Measurements from ENCODE around the gene MIS18BP1.
"Not testable (repeated sequence)": the region's sequence is repeated elsewhere in the genome, so short reads cannot be mapped to it uniquely, and the experiment has no call there.

Gene MIS18BP1

DNA sequence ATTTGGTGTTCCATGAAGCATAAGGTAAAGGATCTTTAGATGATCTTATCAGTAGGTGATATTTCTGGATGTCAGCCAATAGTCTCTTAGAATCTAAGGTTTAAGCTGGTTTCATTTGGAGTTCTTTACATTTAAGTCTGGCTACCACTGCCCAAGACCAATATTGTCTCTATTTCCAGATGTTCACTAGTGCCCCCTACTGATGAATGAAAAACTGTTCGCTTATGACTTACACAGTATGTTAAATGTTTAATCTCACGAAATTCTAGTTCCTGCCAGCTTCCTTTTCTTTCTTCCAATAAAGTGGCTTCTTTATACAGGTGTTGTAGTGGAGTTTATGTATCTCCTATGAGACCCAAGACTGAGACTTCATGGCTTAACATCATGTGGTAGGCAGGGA, 31.8 kb upstream of the MIS18BP1 start:
- no peak for DNase-seq
- Histone ChIP-seq H3K36me3 (ENCODE audit: control insufficient read depth, insufficient read depth, low read length) (no peaks in the 10 kb centered on the region), H3K79me2 (ENCODE audit: control insufficient read depth, insufficient read depth, low read length) (no peaks in the 10 kb centered on the region), H3K9ac (ENCODE audit: low read length) (no peak overlapping the region), H3K4ac (ENCODE audit: low read depth, low read length) (no peak overlapping the region), H3K4me2 (ENCODE audit: low read length) (no peak overlapping the region), H2BK15ac (replicated peaks; ENCODE audit: low read depth) (no peak overlapping the region), H3K27ac (ENCODE audit: low read depth, low read length) (no peak overlapping the region), H3K4me1 (ENCODE audit: control insufficient read depth, low read depth, low read length) (no peaks in the 10 kb centered on the region), H3K18ac (ENCODE audit: low read length) (no peak overlapping the region), H4K5ac (ENCODE audit: low read length) (no peak overlapping the region), H2BK120ac (ENCODE audit: low read depth, low read length) (no peak overlapping the region), H2AK5ac (ENCODE audit: low read length) (no peak overlapping the region), H2BK5ac (ENCODE audit: low read length) (no peak overlapping the region), H3K56ac (ENCODE audit: low read length) (no peak overlapping the region), H3K27me3 (ENCODE audit: insufficient read depth, low read length, poor library complexity) (no peaks in the 10 kb centered on the region), H3K4me3 (ENCODE audit: low read length) (no peak overlapping the region), H3K79me1 (ENCODE audit: low read length) (no peaks in the 10 kb centered on the region), H4K8ac (ENCODE audit: low read depth, low read length) (no peak overlapping the region), H3K23ac (ENCODE audit: low read length) (no peak overlapping the region)
- no CpG with 5 or more reads among the region's 2 CpGs for WGBS (ENCODE audit: extremely low coverage, insufficient coverage, low lambda C conversion rate)

DNA sequence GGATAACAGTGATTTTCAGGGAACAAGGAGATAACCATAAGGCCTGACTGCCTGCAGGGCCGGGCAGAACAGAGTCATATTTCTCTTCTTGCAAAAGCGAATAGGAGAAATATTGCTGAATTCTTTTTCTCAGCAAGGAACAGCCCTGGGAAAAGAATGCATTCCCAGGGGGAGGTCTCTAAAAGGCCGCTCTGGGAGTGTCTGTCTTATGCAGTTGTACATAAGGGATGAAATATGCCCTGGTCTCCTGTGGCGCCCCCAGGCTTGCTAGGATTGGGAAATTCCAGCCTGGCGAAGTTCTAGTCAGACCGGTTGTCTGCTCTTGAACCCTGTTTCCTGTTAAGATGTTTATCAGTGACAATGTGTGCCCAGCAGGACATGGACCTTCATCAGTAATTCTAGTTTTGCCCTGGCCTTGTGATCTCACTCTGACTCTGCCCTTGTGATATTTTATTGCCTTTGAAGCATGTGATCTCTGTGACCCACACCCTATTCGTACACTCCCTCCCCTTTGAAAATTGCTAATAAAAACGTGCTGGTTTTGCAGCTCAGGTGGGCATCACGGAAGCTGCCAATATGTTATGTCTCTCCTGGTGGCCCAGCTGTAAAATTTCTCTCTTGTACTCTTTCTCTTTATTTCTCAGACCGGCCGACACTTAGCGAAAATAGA, 28.9 kb upstream of the MIS18BP1 start:
- H3K27ac ChIP-seq (ENCODE audit: low read depth, low read length); H2AK5ac ChIP-seq (ENCODE audit: low read length); H3K56ac ChIP-seq (ENCODE audit: low read length); H3K9ac ChIP-seq (ENCODE audit: low read length); H3K23ac ChIP-seq (ENCODE audit: low read length); H2BK15ac ChIP-seq (replicated peaks; ENCODE audit: low read depth); H2BK120ac ChIP-seq (ENCODE audit: low read depth, low read length); H2BK5ac ChIP-seq (ENCODE audit: low read length); H3K18ac ChIP-seq (ENCODE audit: low read length); H3K4ac ChIP-seq (ENCODE audit: low read depth, low read length); H3K4me1 ChIP-seq (ENCODE audit: control insufficient read depth, low read depth, low read length); H3K79me1 ChIP-seq (ENCODE audit: low read length); H3K36me3 ChIP-seq (ENCODE audit: control insufficient read depth, insufficient read depth, low read length); H4K5ac ChIP-seq (ENCODE audit: low read length); H4K8ac ChIP-seq (ENCODE audit: low read depth, low read length); H3K27me3 ChIP-seq (ENCODE audit: insufficient read depth, low read length, poor library complexity); H3K4me2 ChIP-seq (ENCODE audit: low read length); H3K79me2 ChIP-seq (ENCODE audit: control insufficient read depth, insufficient read depth, low read length); H3K4me3 ChIP-seq (ENCODE audit: low read length): not testable (repeated sequence)
- WGBS (ENCODE audit: extremely low coverage, insufficient coverage, low lambda C conversion rate) = no CpG with 5 or more reads among the region's 12 CpGs
- DNase-seq = peak; percentile 24

DNA sequence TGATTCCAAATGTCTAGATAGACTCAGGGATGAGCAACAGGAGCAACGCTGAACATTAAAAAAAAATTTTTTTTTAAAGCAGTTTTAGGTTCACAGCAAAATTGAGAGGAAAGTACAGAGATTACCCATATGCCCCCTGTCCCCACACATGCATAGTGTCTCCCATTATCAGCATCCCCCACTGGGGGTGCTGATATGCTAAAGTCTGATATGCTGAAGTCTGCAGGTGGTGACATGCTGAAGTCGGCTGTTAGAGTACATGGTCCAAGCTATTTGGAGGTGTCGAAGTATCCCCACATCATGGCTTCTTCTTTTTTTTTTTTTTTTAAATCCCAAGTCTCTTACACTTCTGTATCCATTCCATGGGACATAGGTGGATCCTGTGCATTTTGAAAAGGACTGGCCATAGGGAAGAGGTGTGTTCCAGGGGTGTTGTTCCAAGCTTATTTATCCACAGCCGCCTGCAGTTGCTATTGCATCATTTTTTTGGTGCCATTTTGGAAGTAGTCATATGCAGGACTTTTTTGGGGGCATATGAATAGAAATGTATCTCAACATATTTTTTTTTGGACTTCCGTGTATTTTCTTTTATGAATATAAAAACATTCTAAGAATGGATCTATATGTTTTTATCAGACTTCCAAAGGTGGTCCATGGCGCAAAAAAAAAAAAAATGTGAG, 19.0 kb upstream of the MIS18BP1 start:
- Histone ChIP-seq H4K8ac (ENCODE audit: low read depth, low read length) (no peak overlapping the region), H2BK5ac (ENCODE audit: low read length) (no peak overlapping the region), H3K4me1 (ENCODE audit: control insufficient read depth, low read depth, low read length) (no peaks in the 10 kb centered on the region), H3K9ac (ENCODE audit: low read length) (no peak overlapping the region), H2BK15ac (replicated peaks; ENCODE audit: low read depth) (no peak overlapping the region), H3K23ac (ENCODE audit: low read length) (no peak overlapping the region), H4K5ac (ENCODE audit: low read length) (no peak overlapping the region), H3K79me2 (ENCODE audit: control insufficient read depth, insufficient read depth, low read length) (no peaks in the 10 kb centered on the region), H3K27ac (ENCODE audit: low read depth, low read length) (no peak overlapping the region), H3K4ac (ENCODE audit: low read depth, low read length) (no peak overlapping the region), H3K4me3 (ENCODE audit: low read length) (no peak overlapping the region), H3K18ac (ENCODE audit: low read length) (no peak overlapping the region), H3K79me1 (ENCODE audit: low read length) (no peaks in the 10 kb centered on the region), H2BK120ac (ENCODE audit: low read depth, low read length) (no peak overlapping the region), H2AK5ac (ENCODE audit: low read length) (no peak overlapping the region), H3K56ac (ENCODE audit: low read length) (no peak overlapping the region), H3K27me3 (ENCODE audit: insufficient read depth, low read length, poor library complexity) (no peaks in the 10 kb centered on the region), H3K36me3 (ENCODE audit: control insufficient read depth, insufficient read depth, low read length) (no peaks in the 10 kb centered on the region), H3K4me2 (ENCODE audit: low read length) (no peak overlapping the region)
- DNase-seq = peak; percentile 73
- WGBS (ENCODE audit: extremely low coverage, insufficient coverage, low lambda C conversion rate) = no CpG with 5 or more reads among the region's 6 CpGs

DNA sequence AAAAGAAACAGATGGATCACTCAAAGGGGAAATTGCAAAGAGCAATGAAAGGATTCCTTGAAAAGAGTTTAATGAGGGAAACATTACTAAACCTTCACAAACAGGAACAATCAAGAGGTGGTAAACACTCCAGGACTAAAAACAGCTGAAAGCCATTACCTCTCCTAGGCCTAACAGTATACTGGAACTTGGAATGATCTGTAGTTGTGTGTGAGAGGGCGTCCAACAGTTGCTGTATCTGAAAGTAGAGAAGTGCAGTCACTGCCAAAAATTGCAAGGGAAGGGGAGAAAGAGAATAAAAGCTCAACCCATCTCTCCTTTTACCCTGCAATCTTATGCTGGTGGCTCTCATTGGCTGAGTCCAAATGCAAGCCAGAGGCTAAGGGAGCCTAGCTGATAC, 17.0 kb upstream of the MIS18BP1 start:
- no peak overlapping the region for H3K27ac ChIP-seq (ENCODE audit: low read depth, low read length)
- WGBS (ENCODE audit: extremely low coverage, insufficient coverage, low lambda C conversion rate) = no CpG with 5 or more reads among the region's 1 CpG

DNA sequence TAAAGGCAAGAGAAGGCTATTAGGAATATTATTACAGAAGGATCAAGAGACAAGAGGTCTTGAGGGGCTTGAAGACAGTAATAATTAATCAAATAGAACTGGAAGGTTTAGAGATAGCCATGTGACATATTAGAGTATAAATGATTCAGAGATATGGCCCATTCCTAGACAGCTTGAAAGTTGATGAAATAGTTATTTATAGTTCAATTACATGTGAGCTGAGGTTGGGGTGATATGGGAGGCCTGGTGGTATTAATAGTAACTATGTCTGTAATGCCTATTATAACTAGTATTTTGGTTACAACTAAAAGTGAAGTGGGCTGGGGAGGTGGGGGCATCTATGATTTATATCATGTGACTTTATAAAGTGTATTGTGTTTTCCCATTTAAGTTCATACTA, 14.1 kb upstream of the MIS18BP1 start:
- Histone ChIP-seq H3K79me2 (ENCODE audit: control insufficient read depth, insufficient read depth, low read length) (no peaks in the 10 kb centered on the region), H3K18ac (ENCODE audit: low read length) (no peak overlapping the region), H2AK5ac (ENCODE audit: low read length) (no peak overlapping the region), H3K79me1 (ENCODE audit: low read length) (no peaks in the 10 kb centered on the region), H3K27me3 (ENCODE audit: insufficient read depth, low read length, poor library complexity) (no peaks in the 10 kb centered on the region), H3K4me3 (ENCODE audit: low read length) (no peak overlapping the region), H4K8ac (ENCODE audit: low read depth, low read length) (no peak overlapping the region), H3K4me1 (ENCODE audit: control insufficient read depth, low read depth, low read length) (no peaks in the 10 kb centered on the region), H3K27ac (ENCODE audit: low read depth, low read length) (no peak overlapping the region), H3K56ac (ENCODE audit: low read length) (no peak overlapping the region), H3K36me3 (ENCODE audit: control insufficient read depth, insufficient read depth, low read length) (no peaks in the 10 kb centered on the region), H2BK15ac (replicated peaks; ENCODE audit: low read depth) (no peak overlapping the region), H4K5ac (ENCODE audit: low read length) (no peak overlapping the region), H3K9ac (ENCODE audit: low read length) (no peak overlapping the region), H2BK5ac (ENCODE audit: low read length) (no peak overlapping the region), H3K4me2 (ENCODE audit: low read length) (no peak overlapping the region), H3K23ac (ENCODE audit: low read length) (no peak overlapping the region), H3K4ac (ENCODE audit: low read depth, low read length) (no peak overlapping the region), H2BK120ac (ENCODE audit: low read depth, low read length) (no peak overlapping the region)
- no peak for DNase-seq

More for the DNA sequence above, 17.0 kb upstream of the MIS18BP1 start:
- Histone ChIP-seq H3K79me2 (ENCODE audit: control insufficient read depth, insufficient read depth, low read length) (no peaks in the 10 kb centered on the region), H4K5ac (ENCODE audit: low read length) (no peak overlapping the region), H4K8ac (ENCODE audit: low read depth, low read length) (no peak overlapping the region), H3K18ac (ENCODE audit: low read length) (no peak overlapping the region), H3K4me1 (ENCODE audit: control insufficient read depth, low read depth, low read length) (no peaks in the 10 kb centered on the region), H3K9ac (ENCODE audit: low read length) (no peak overlapping the region), H3K27me3 (ENCODE audit: insufficient read depth, low read length, poor library complexity) (no peaks in the 10 kb centered on the region), H2BK5ac (ENCODE audit: low read length) (no peak overlapping the region), H3K4me3 (ENCODE audit: low read length) (no peak overlapping the region), H3K4me2 (ENCODE audit: low read length) (no peak overlapping the region), H3K4ac (ENCODE audit: low read depth, low read length) (no peak overlapping the region), H2BK120ac (ENCODE audit: low read depth, low read length) (no peak overlapping the region), H3K36me3 (ENCODE audit: control insufficient read depth, insufficient read depth, low read length) (no peaks in the 10 kb centered on the region), H3K79me1 (ENCODE audit: low read length) (no peaks in the 10 kb centered on the region), H3K56ac (ENCODE audit: low read length) (no peak overlapping the region), H3K23ac (ENCODE audit: low read length) (no peak overlapping the region), H2AK5ac (ENCODE audit: low read length) (no peak overlapping the region), H2BK15ac (replicated peaks; ENCODE audit: low read depth) (no peak overlapping the region)
- DNase-seq = no peak

DNA sequence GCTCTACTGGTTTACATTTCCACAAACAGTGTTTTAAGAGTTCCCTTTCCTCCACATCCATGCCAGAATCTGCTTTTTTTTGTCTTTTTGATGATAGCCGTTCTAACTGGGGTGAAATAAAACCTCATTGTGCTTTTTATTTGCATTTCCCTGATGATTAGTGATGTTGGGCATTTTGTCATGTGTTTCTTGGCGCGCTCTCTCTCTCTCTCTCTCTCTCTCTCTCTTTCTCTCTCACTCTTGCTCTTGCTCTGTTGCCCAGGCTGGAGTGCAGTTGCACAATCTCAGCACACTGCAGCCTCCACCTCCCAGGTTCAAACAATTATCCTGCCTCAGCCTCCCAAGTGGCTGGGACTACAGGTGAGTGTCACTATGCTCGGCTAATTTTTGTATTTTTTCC, 9.6 kb upstream of the MIS18BP1 start:
- Histone ChIP-seq H3K27me3 (ENCODE audit: insufficient read depth, low read length, poor library complexity) (no peaks in the 10 kb centered on the region), H2BK15ac (replicated peaks; ENCODE audit: low read depth) (no peak overlapping the region), H2AK5ac (ENCODE audit: low read length) (no peak overlapping the region), H3K23ac (ENCODE audit: low read length) (no peak overlapping the region), H3K56ac (ENCODE audit: low read length) (no peak overlapping the region), H3K4ac (ENCODE audit: low read depth, low read length) (no peak overlapping the region), H3K9ac (ENCODE audit: low read length) (no peak overlapping the region), H4K8ac (ENCODE audit: low read depth, low read length) (no peak overlapping the region), H3K4me2 (ENCODE audit: low read length) (no peak overlapping the region), H3K79me2 (ENCODE audit: control insufficient read depth, insufficient read depth, low read length) (no peaks in the 10 kb centered on the region), H3K18ac (ENCODE audit: low read length) (no peak overlapping the region), H2BK5ac (ENCODE audit: low read length) (no peak overlapping the region), H3K27ac (ENCODE audit: low read depth, low read length) (no peak overlapping the region), H3K79me1 (ENCODE audit: low read length) (no peaks in the 10 kb centered on the region), H3K36me3 (ENCODE audit: control insufficient read depth, insufficient read depth, low read length) (no peaks in the 10 kb centered on the region), H4K5ac (ENCODE audit: low read length) (no peak overlapping the region), H3K4me3 (ENCODE audit: low read length) (no peak overlapping the region), H2BK120ac (ENCODE audit: low read depth, low read length) (no peak overlapping the region), H3K4me1 (ENCODE audit: control insufficient read depth, low read depth, low read length) (no peaks in the 10 kb centered on the region)
- WGBS (ENCODE audit: extremely low coverage, insufficient coverage, low lambda C conversion rate) = no CpG with 5 or more reads among the region's 4 CpGs
- DNase-seq = no peak

All from mesendoderm (in vitro differentiated cells).